ENCODE measurements around the gene HCFC1.

- TF ChIP-seq ARNT (IDR thresholded peaks at IDR 0.05) (no peak), SP1 (IDR thresholded peaks at IDR 0.05) (no peak), ZNF384 (IDR thresholded peaks at IDR 0.05) (no peak), FOXA1 (IDR thresholded peaks at IDR 0.05) (no peak), BHLHE40 (IDR thresholded peaks at IDR 0.05; ENCODE audit: borderline replicate concordance) (no peak), HDGF (IDR thresholded peaks at IDR 0.05; ENCODE audit: borderline replicate concordance) (no peak), LEF1 (IDR thresholded peaks at IDR 0.05; ENCODE audit: borderline replicate concordance) (no peak), CTBP1 (IDR thresholded peaks at IDR 0.05; ENCODE audit: borderline replicate concordance) (no peak), L3MBTL2 (conservative IDR thresholded peaks at IDR 0.05) (no peak), ELF4 (IDR thresholded peaks at IDR 0.05) (no peak), NFRKB (IDR thresholded peaks at IDR 0.05) (no peak)
Observed at GRCh38 chrX:153919281-153919680, 52.3 kb downstream of the HCFC1 start.
